Posterior cingulate gyrus (tissue), 11 donors: ENCODE measurements around the gene TBC1D2B.

Source experiments
- DNase-seq, 10 donors: peaks; one replicate each; pipeline versions ENCODE4 v3.0.0 to v3.0.0-alpha.2; 2020 to 2021; ENCODE audit warnings: mixed read lengths in 3 of 10
- intact Hi-C: fragments of 100-400 bp; cut with DNase I; formaldehyde crosslinking; loops from one replicate; pipeline ENCODE4 v1.15.1; 2023

TBC1D2B gene

GRCh38 chr15:78076231-78077052 lies 1.1 kb downstream of the TBC1D2B start:
- intact Hi-C loops = loop anchor here (10.0 kb wide), 1 partner anchor 72 kb away; no protein-coding TSS in a partner anchor
- no peak for DNase-seq

- intact Hi-C loops = loop anchor here (10.0 kb wide), 1 partner anchor 71 kb away; no protein-coding TSS in a partner anchor
- DNase-seq = no peak
Measured at GRCh38 chr15:78075490-78076230, 1.9 kb downstream of the TBC1D2B start.

GRCh38 chr15:78073046-78073787 lies 4.3 kb downstream of the TBC1D2B start:
- intact Hi-C loops = loop anchor here (10.0 kb wide), 1 partner anchor 68 kb away; no protein-coding TSS in a partner anchor
- no peak for DNase-seq

- no peak for DNase-seq
- intact Hi-C loops = loop anchor here (10.0 kb wide), 1 partner anchor 67 kb away; no protein-coding TSS in a partner anchor
Measured at GRCh38 chr15:78072080-78072892, 5.2 kb downstream of the TBC1D2B start.

- no peak for DNase-seq
- intact Hi-C loops = loop anchor here (10.0 kb wide), 1 partner anchor 67 kb away; no protein-coding TSS in a partner anchor
Measured at GRCh38 chr15:78071383-78071782, 6.1 kb downstream of the TBC1D2B start.

GRCh38 chr15:78070049-78070700 lies 7.3 kb downstream of the TBC1D2B start:
- DNase-seq = no peak
- intact Hi-C loops = loop anchor here (10.0 kb wide), 1 partner anchor 65 kb away; no protein-coding TSS in a partner anchor

GRCh38 chr15:78069462-78070029 lies 8.0 kb downstream of the TBC1D2B start:
- DNase-seq = peak in 1 of 10 donors; percentile 53
- intact Hi-C loops = loop anchor here (10.0 kb wide), 1 partner anchor 65 kb away; no protein-coding TSS in a partner anchor

GRCh38 chr15:78069052-78069414 lies 8.5 kb downstream of the TBC1D2B start:
- no peak for DNase-seq
- intact Hi-C loops = no loop called here

- intact Hi-C loops = no loop called here
- DNase-seq = no peak
Measured at GRCh38 chr15:78067328-78068228, 9.9 kb downstream of the TBC1D2B start.

GRCh38 chr15:78065973-78066946 lies 11.3 kb downstream of the TBC1D2B start:
- intact Hi-C loops = no loop called here
- DNase-seq = no peak

- intact Hi-C loops = no loop called here
- peak in 3 of 10 donors; percentile 22 to 52 (median 28) for DNase-seq
Measured at GRCh38 chr15:78065284-78065872, 12.1 kb downstream of the TBC1D2B start.

GRCh38 chr15:78064544-78064943 lies 13.0 kb downstream of the TBC1D2B start:
- DNase-seq = no peak
- intact Hi-C loops = no loop called here

- no peak for DNase-seq
- intact Hi-C loops = no loop called here
Measured at GRCh38 chr15:78063970-78064385, 13.5 kb downstream of the TBC1D2B start.

GRCh38 chr15:78063217-78063616 lies 14.3 kb downstream of the TBC1D2B start:
- no peak for DNase-seq
- intact Hi-C loops = no loop called here

- intact Hi-C loops = no loop called here
- DNase-seq = no peak
Measured at GRCh38 chr15:78061963-78062427, 15.5 kb downstream of the TBC1D2B start.

- intact Hi-C loops = no loop called here
- no peak for DNase-seq
Measured at GRCh38 chr15:78060232-78060631, 17.3 kb downstream of the TBC1D2B start.
